Measurements from ENCODE around the gene RIPK1. TPM values are rescaled to one million over a fixed set of nuclear protein-coding genes. Genes with fewer than 3 reads are reported as not detected.

Gene RIPK1
- total RNA-seq, 4 donors from 2014 or later: 38.5 to 48.7 (median 40.8) TPM

GRCh38 chr6:3033652-3034051, 34.6 kb upstream of the RIPK1 start:
- Histone ChIP-seq H3K4me3 (no peak overlapping the region), H3K9me3 (no peaks in the 10 kb centered on the region), H3K27ac (peak overlapping the region in 2 of 4 donors; percentile 37 to 64), H3K27me3 (no peaks in the 10 kb centered on the region), H3K4me1 (no peaks in the 10 kb centered on the region), H3K36me3 (no peaks in the 10 kb centered on the region)
- DNase-seq: no peak
- TF ChIP-seq CTCF (IDR thresholded peaks at IDR 0.05): no peak
- TF ChIP-seq POLR2A (IDR thresholded peaks at IDR 0.05): no peak

GRCh38 chr6:3035397-3035796, 32.9 kb upstream of the RIPK1 start:
- Histone ChIP-seq H3K4me3 (no peak overlapping the region), H3K27me3 (no peaks in the 10 kb centered on the region), H3K4me1 (no peaks in the 10 kb centered on the region), H3K36me3 (no peaks in the 10 kb centered on the region), H3K9me3 (no peaks in the 10 kb centered on the region), H3K27ac (no peak overlapping the region)
- DNase-seq: no peak
- no peak for TF ChIP-seq CTCF (IDR thresholded peaks at IDR 0.05)
- no peak for TF ChIP-seq POLR2A (IDR thresholded peaks at IDR 0.05)

GRCh38 chr6:3036861-3037637, 31.2 kb upstream of the RIPK1 start:
- DNase-seq: no peak
- H3K4me3 ChIP-seq: no peak overlapping the region
- H3K4me1 ChIP-seq: no peaks in the 10 kb centered on the region
- no peaks in the 10 kb centered on the region for H3K36me3 ChIP-seq
- no peak overlapping the region for H3K27ac ChIP-seq
- no peaks in the 10 kb centered on the region for H3K9me3 ChIP-seq
- TF ChIP-seq POLR2A (IDR thresholded peaks at IDR 0.05) (no peak), CTCF (IDR thresholded peaks at IDR 0.05) (no peak)
- no peaks in the 10 kb centered on the region for H3K27me3 ChIP-seq

- Histone ChIP-seq H3K27ac (no peak overlapping the region), H3K36me3 (no peaks in the 10 kb centered on the region), H3K4me3 (no peak overlapping the region), H3K27me3 (no peaks in the 10 kb centered on the region), H3K4me1 (no peaks in the 10 kb centered on the region), H3K9me3 (no peaks in the 10 kb centered on the region)
- DNase-seq: no peak
- no peak for TF ChIP-seq CTCF (IDR thresholded peaks at IDR 0.05)
- TF ChIP-seq POLR2A (IDR thresholded peaks at IDR 0.05): no peak
Measured at GRCh38 chr6:3037638-3038365, 30.5 kb upstream of the RIPK1 start.

GRCh38 chr6:3039384-3039783, 28.9 kb upstream of the RIPK1 start:
- no peaks in the 10 kb centered on the region for H3K9me3 ChIP-seq
- no peaks in the 10 kb centered on the region for H3K27me3 ChIP-seq
- no peak for DNase-seq
- TF ChIP-seq POLR2A (IDR thresholded peaks at IDR 0.05): no peak
- TF ChIP-seq CTCF (IDR thresholded peaks at IDR 0.05): no peak
- no peak overlapping the region for H3K27ac ChIP-seq
- H3K4me3 ChIP-seq: no peak overlapping the region
- H3K36me3 ChIP-seq: no peaks in the 10 kb centered on the region
- H3K4me1 ChIP-seq: no peaks in the 10 kb centered on the region
